ENCODE results near the gene LCE4A. TPM values are rescaled to one million over a fixed set of nuclear protein-coding genes. Genes with fewer than 3 reads are reported as not detected.

Gene LCE4A
- total RNA-seq, 2 experiments from 2014 or later, result not detected

DNA sequence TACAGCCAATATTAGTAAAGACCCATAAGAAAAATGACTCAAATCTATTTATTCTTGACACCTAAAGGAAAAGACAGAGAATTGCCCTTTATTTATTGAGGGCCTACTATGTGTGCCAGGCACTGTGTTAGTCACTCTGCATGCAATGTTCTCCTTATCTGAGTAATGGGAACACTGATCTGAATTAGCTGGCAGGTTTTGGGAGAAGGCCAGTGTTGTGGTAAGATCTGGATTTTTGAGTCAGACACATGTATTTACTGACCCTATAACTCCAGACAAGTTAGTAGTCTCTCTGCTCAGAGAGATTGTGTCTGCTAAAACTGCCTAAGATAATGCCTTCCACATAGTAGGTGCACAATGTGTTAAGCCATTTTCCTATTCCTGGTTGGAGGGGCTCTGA is 17.3 kb downstream of the LCE4A start:
- no peak overlapping the region for H3K27ac Mint-ChIP-seq
- H3K27me3 Mint-ChIP-seq, result peaks cover 4% of the 10 kb centered on the region

DNA sequence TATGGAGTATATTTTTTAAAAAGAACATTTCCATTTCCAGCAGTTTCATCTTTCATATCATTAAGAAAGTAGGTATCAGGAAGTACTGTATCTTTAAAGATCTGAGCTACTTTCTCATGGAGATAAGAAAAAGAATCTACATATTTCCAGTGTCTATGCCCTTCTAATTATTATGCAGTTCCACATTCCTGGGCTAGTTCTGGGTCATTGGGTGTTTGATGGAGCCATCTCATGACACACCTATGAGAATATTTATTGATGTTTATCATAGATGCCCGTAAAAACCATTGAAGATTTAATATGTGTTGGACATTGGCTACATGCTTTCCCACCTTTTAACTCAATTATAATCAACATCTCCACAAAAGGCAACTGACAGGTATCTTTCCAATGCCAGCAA is 21.0 kb downstream of the LCE4A start:
- Mint-ChIP-seq H3K9me3 (ENCODE audit: low read depth) (no peaks in the 10 kb centered on the region), H3K27ac (no peak overlapping the region), H3K4me3 (no peak overlapping the region), H3K36me3 (no peaks in the 10 kb centered on the region), H3K4me1 (no peaks in the 10 kb centered on the region), H3K27me3 (no peaks in the 10 kb centered on the region)
- ATAC-seq (no peak), DNase-seq (no peak)
- CTCF ChIA-PET, result no interaction called here

More for the DNA sequence above, 17.3 kb downstream of the LCE4A start:
- no peaks in the 10 kb centered on the region for H3K36me3 Mint-ChIP-seq
- ATAC-seq (no peak), DNase-seq (no peak)
- no peaks in the 10 kb centered on the region for H3K4me1 Mint-ChIP-seq
- no peak overlapping the region for H3K4me3 Mint-ChIP-seq
- CTCF ChIA-PET, result no interaction called here
- H3K9me3 Mint-ChIP-seq (ENCODE audit: low read depth), result no peaks in the 10 kb centered on the region

DNA sequence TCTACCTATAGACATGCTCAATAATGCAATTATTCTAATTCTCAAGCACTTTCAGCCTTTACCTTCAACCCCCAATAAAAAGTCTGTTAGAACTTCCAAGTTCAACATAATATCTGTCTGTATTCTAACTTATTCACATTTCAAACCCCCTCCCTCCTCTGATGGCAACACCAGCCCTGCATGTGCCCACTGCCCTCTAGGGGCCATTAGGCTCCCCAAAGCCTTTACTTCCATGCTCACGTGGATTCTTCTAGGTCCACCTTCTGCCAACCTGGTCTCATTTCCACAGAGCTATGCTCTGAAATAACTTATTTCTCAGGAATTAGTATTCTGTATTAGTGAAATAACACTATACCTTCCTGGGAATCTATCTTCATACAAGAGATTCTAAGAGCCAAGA is 27.7 kb downstream of the LCE4A start:
- no peak overlapping the region for H3K4me3 Mint-ChIP-seq

DNA sequence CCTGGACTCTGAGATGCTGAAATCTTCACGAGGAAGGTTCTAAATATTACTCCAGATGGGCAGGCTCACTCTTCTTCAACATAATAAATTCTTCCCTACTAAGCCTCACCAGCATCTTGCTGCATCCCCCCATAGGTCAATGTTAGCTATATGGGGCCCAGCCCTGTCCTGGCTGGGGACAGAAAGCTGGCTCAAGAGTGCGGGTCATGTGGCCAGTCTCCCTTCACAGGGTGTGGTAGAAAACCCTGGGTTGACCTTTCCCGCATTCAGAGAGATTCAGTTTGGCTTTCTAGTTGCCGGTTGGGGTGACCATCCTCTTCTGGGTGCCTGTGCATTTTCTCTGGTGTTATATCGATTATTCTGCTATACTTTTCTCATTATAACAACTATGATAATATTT is 30.0 kb downstream of the LCE4A start:
- Mint-ChIP-seq H3K9me3 (ENCODE audit: low read depth) (no peaks in the 10 kb centered on the region), H3K4me3 (no peak overlapping the region), H3K27ac (no peak overlapping the region), H3K36me3 (no peaks in the 10 kb centered on the region), H3K27me3 (no peaks in the 10 kb centered on the region), H3K4me1 (no peaks in the 10 kb centered on the region)
- CTCF ChIA-PET, result no interaction called here
- ATAC-seq, result no peak
- no peak for DNase-seq

More for the DNA sequence above, 27.7 kb downstream of the LCE4A start:
- ATAC-seq (no peak), DNase-seq (no peak)
- H3K4me1 Mint-ChIP-seq, result no peaks in the 10 kb centered on the region
- CTCF ChIA-PET, result no interaction called here
- H3K27ac Mint-ChIP-seq, result no peak overlapping the region
- no peaks in the 10 kb centered on the region for H3K9me3 Mint-ChIP-seq (ENCODE audit: low read depth)
- no peaks in the 10 kb centered on the region for H3K36me3 Mint-ChIP-seq
- no peaks in the 10 kb centered on the region for H3K27me3 Mint-ChIP-seq

DNA sequence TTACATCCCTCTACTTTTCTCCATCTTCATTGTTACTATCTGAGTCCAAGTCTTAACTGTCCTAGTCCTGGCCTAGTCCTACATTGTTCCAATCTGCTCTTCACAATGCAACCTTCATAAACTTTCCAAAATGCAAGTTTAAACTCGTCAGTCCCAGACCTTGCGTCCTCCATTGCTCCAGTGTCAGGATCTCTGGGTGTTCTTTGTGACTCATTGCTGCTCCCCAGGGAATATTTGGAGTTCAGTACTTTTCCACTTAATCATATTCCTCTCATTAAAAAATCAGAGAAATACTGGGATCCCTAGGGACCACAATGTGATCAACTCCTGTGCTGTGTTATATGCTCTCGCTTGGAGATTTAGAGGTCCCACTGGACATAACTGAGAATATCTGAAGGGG is 31.9 kb downstream of the LCE4A start:
- CTCF ChIA-PET, result no interaction called here
- ATAC-seq (no peak), DNase-seq (no peak)
- Mint-ChIP-seq H3K27me3 (no peaks in the 10 kb centered on the region), H3K4me1 (no peaks in the 10 kb centered on the region), H3K27ac (no peak overlapping the region), H3K4me3 (no peak overlapping the region), H3K36me3 (no peaks in the 10 kb centered on the region), H3K9me3 (ENCODE audit: low read depth) (no peaks in the 10 kb centered on the region)

DNA sequence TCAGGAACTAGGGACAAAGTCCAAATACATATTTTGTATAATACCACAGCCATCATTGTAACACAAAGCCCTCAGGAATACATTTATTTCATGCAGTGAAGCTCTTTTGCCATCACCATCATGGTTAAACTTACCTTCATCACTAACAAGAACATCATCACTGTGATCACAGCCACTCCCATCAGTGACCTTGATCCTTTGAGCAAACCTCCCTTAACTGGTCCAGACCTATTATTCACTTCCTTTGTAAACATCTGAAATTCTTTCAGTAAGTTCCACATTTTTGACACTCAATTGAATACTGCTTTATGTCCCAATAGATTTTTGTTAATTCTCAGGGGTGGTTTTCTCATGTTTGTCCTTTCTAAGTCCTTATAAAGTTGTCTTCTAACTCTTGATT is 33.7 kb downstream of the LCE4A start:
- no peak for DNase-seq
- Mint-ChIP-seq H3K36me3 (no peaks in the 10 kb centered on the region), H3K4me3 (no peak overlapping the region), H3K27ac (no peak overlapping the region), H3K27me3 (peaks cover 2% of the 10 kb centered on the region), H3K9me3 (ENCODE audit: low read depth) (no peaks in the 10 kb centered on the region), H3K4me1 (no peaks in the 10 kb centered on the region)
- CTCF ChIA-PET, result no interaction called here
- ATAC-seq, result no peak

DNA sequence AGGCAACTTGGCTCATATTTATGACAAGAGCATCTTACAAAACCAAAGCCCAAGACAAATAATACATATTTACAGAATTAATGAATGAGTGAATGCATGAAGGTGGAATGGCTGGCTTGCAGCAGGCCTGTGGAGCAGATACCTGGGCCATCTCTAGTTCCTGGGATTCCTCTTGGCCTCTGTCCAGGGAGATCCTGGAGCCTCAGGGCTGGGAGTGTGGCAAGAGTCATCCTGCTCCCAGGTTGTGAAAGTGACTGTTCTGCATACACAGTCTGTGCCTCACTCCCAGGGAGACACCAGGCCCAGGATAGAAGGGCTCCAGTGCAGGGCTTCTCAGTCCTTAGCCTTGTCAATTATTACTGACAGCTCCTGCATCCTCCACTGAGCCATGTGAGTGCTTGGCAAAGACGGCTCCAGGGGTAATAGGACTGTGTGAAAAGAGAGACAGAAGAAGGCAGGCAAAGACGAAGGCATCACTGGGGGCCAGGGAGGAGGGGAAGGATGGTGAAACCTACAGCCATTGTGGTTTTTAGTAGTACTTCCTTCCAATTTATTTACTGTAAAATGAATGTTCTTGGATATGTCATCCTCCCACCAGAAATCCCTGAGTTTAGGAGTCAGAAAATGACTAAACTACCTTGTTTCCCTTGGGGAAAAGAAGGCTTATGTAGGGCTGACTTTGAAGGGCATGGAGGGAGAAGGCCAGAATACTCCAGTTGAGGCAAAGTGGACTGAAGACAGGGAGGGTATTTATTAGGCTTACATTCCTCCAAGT is 35.6 kb downstream of the LCE4A start:
- Mint-ChIP-seq H3K4me3 (no peak overlapping the region), H3K9me3 (ENCODE audit: low read depth) (no peaks in the 10 kb centered on the region), H3K4me1 (no peaks in the 10 kb centered on the region), H3K27me3 (peaks cover 12% of the 10 kb centered on the region), H3K36me3 (no peaks in the 10 kb centered on the region), H3K27ac (no peak overlapping the region)
- CTCF ChIA-PET, result no interaction called here
- ATAC-seq (no peak), DNase-seq (no peak)

DNA sequence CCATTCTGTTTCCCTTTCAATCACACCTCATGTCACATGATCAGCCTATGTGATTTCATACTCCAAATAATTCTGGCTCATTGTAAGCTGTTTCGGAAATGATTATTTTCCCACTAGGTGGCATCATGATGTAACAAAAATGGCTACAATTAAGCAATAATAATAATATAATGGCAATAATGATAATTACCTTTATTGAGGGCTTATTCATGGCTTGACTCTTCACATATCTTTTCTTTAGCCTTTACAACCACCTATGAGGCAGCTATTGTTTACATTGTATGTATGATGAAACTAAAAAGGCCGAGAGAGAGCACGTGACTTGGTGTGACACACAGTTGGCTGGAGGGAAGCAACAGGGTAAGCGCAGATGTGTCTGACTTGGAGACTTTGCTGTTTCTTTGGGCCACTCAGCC is 37.3 kb downstream of the LCE4A start:
- no peak for DNase-seq
- no peak for ATAC-seq
- CTCF ChIA-PET, result no interaction called here
- Mint-ChIP-seq H3K4me1 (no peaks in the 10 kb centered on the region), H3K9me3 (ENCODE audit: low read depth) (no peaks in the 10 kb centered on the region), H3K4me3 (no peak overlapping the region), H3K27me3 (peaks cover 18% of the 10 kb centered on the region), H3K36me3 (no peaks in the 10 kb centered on the region), H3K27ac (no peak overlapping the region)

DNA sequence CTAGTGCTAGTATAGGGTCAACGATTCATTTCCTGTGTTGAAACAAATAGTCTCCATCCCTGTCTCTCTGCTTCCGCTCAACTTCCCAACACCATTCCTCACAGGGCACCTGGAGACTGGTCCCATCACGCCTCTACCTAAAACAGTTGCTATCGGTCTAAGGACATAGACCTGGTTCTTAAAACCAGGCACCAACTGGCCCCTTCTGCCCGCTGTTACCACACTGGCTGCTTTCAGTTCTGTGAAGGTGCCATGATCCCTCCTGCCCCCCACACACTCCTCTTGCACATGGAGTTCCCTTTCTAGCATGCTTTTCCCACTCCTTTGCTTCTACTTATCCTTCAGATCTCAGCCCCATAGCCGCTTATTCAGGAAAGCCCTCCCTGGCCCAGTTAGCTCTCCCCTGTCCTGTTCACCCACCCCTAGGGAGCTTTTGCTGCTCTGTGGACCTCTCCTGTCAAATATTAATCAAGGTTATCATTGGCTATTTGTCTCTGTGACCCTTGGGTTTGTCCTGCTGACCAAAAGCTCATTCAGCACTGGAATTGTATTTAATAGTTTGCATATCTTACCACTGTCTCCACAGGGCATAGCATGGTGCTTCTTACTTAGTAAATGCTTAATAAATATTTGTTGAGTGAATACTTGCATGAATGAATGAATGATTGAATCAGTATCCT is 37.9 kb downstream of the LCE4A start:
- no peak for ATAC-seq
- peaks cover 21% of the 10 kb centered on the region for H3K27me3 Mint-ChIP-seq
- CTCF ChIA-PET, result no interaction called here
- DNase-seq, result no peak
- no peak overlapping the region for H3K4me3 Mint-ChIP-seq
- no peaks in the 10 kb centered on the region for H3K36me3 Mint-ChIP-seq
- no peak overlapping the region for H3K27ac Mint-ChIP-seq
- no peaks in the 10 kb centered on the region for H3K4me1 Mint-ChIP-seq
- H3K9me3 Mint-ChIP-seq (ENCODE audit: low read depth), result no peaks in the 10 kb centered on the region

DNA sequence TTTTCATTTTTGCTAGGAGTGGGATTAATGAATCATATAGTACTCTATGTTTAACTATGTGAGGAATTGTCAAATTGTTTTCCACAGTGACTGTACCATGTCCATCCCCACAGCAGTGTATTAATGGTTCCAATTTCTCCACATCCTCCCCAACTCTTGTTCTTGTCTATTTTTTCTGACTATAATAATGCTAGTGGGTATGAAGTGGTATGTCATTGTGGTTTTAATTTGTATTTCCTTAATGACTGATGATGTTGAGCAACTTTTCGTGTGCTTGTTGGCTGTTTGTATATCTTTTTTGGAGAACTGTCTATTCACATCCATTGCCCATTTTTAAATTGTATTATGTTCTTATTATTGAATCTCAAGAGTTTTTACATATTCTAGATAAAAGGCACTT is 39.9 kb downstream of the LCE4A start:
- Mint-ChIP-seq H3K27me3 (peaks cover 25% of the 10 kb centered on the region), H3K4me1 (no peaks in the 10 kb centered on the region), H3K4me3 (no peak overlapping the region), H3K9me3 (ENCODE audit: low read depth) (no peaks in the 10 kb centered on the region), H3K27ac (no peak overlapping the region), H3K36me3 (no peaks in the 10 kb centered on the region)
- ATAC-seq (no peak), DNase-seq (no peak)
- CTCF ChIA-PET, result no interaction called here

DNA sequence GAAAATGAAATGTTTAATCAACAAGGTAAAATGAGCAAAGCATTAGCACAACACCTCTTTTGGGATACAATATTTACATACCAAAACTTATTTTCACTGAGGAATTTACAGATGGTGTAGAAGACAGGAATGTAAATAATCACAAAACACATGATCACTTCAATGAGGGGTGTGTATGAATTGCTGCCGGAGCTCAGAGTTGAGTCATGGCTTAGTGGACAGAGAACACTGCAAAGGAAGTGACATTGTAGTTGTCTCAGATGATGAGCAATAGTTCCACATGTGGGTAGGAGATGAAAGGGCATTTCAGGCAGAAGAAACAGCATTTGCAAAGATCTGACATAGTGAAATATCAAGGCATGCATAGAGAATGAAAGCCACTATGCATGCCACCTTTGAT is 44.3 kb downstream of the LCE4A start:
- CTCF ChIA-PET, result no interaction called here
- Mint-ChIP-seq H3K27ac (no peak overlapping the region), H3K4me1 (no peaks in the 10 kb centered on the region), H3K36me3 (no peaks in the 10 kb centered on the region), H3K9me3 (ENCODE audit: low read depth) (no peaks in the 10 kb centered on the region), H3K4me3 (no peak overlapping the region), H3K27me3 (peaks cover 30% of the 10 kb centered on the region)
- DNase-seq (no peak), ATAC-seq (no peak)

DNA sequence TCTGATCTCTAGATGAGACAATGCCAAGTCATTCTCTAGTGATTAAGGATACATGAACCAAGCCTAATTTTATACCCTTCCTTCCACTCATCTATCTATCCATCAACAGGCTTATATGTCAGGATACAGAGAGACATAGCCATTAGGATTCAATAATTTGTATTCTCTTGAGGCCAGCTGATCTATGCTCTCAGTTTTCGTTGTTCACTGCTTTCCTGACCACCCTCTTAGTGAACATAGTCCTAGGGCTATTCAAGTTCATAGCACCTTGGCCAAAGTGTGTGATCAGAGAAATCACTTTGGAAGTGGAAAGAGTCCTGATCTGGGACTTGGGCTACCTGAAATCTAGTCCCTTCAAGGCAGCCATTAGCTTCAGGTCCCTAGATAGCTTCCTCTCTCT is 45.6 kb downstream of the LCE4A start:
- Mint-ChIP-seq H3K4me1 (no peaks in the 10 kb centered on the region), H3K9me3 (ENCODE audit: low read depth) (no peaks in the 10 kb centered on the region), H3K27me3 (peaks cover 24% of the 10 kb centered on the region), H3K4me3 (no peak overlapping the region), H3K27ac (no peak overlapping the region), H3K36me3 (no peaks in the 10 kb centered on the region)
- ATAC-seq (no peak), DNase-seq (no peak)
- CTCF ChIA-PET, result no interaction called here

DNA sequence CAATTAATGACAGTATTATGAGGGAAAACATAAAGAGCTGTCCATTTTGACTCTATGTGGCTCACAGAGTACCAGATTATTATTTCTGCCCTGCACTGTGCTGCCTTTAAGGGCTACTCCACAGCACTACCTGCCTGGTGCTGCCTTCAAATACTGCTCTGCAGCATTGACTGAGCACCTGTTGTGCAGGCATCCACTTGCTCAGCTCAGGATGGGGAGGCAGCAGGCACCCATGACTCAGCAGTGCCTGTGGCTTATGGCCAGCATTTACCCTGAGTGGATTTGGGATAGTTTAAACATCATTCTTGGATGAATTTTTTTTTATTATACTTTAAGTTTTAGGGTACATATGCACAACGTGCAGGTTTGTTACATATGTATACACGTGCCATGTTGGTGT is 48.9 kb downstream of the LCE4A start:
- Mint-ChIP-seq H3K36me3 (no peaks in the 10 kb centered on the region), H3K4me3 (no peak overlapping the region), H3K27ac (no peak overlapping the region), H3K4me1 (no peaks in the 10 kb centered on the region), H3K9me3 (ENCODE audit: low read depth) (no peaks in the 10 kb centered on the region), H3K27me3 (peaks cover 11% of the 10 kb centered on the region)
- CTCF ChIA-PET, result no interaction called here
- DNase-seq (no peak), ATAC-seq (no peak)

DNA sequence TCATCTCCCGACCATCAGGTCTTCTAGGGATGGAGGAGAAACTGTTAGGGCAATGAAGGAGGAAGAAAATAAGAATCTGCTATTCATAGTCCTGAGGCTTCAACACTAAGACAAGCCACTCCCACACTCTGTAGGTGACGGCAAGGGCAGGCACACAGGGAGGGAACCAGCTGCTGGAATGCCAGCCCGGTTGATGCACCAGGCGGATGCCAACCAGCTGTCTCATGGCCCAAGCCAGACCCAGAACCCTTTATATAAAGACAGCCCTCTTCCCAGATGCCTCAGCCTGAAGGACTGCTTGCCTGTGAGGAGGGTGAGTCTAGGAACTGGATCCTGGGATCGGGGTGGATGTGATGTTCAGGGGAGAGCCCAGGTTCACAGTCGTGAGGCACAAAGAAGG is 49.8 kb downstream of the LCE4A start, which contains the start of gene KPRP:
TSS of gene KPRP (plus strand) at position 279 of the 400 bp plus-strand sequence. CDS start 1,564 bp downstream, outside the sequence.
- CTCF ChIA-PET, result no interaction called here
- peaks cover 11% of the 10 kb centered on the region for H3K27me3 Mint-ChIP-seq
- no peaks in the 10 kb centered on the region for H3K36me3 Mint-ChIP-seq
- no peak within 1 kb of the TSS for H3K27ac Mint-ChIP-seq
- no peaks in the 10 kb centered on the region for H3K4me1 Mint-ChIP-seq
- DNase-seq (no peak), ATAC-seq (no peak)
- no peak within 1 kb of the TSS for H3K4me3 Mint-ChIP-seq
- no peaks in the 10 kb centered on the region for H3K9me3 Mint-ChIP-seq (ENCODE audit: low read depth)

Data from activated CD8-positive, alpha-beta memory T cell treated with anti-CD3 and anti-CD28 coated beads, Interleukin-2, amount 10 ng/mL, durations not matched to agents 7 days and 5 days (primary cell).